ENCODE data around the gene CYBRD1. TPM values are rescaled to one million over a fixed set of nuclear protein-coding genes. Genes with fewer than 3 reads are reported as not detected.
A peak's percentile ranks its signal among the peaks of the same experiment; 100 is the strongest.

CYBRD1 gene
- total and polyA plus RNA-seq, 12 donors = 17.6 to 346 (median 217) TPM

GRCh38 chr2:171483793-171484192, 38.5 kb upstream of the CYBRD1 start:
- H3K4me3 ChIP-seq = no peak overlapping the region
- H3K9me3 ChIP-seq (replicated peaks in 1 of 3) = no peaks in the 10 kb centered on the region
- TF ChIP-seq CTCF (IDR thresholded peaks at IDR 0.05) (no peak), POLR2A (IDR thresholded peaks at IDR 0.05) (no peak)
- H3K4me1 ChIP-seq (replicated peaks in 1 of 2) = peaks cover 0 to 4% of the 10 kb centered on the region in 2 donors
- DNase-seq = no peak
- H3K27ac ChIP-seq = no peak overlapping the region
- H3K27me3 ChIP-seq = no peaks in the 10 kb centered on the region
- intact Hi-C loops (cut with DNase I) = no loop called here
- no peaks in the 10 kb centered on the region for H3K36me3 ChIP-seq (replicated peaks in 1 of 2)
- 66 to 73% (median 70%) methylated on average over 2 of the region's 2 CpGs for WGBS, 4 donors

GRCh38 chr2:171485116-171485515, 37.2 kb upstream of the CYBRD1 start:
- no peak overlapping the region for H3K27ac ChIP-seq
- intact Hi-C loops (cut with DNase I) = no loop called here

GRCh38 chr2:171487201-171487600, 35.1 kb upstream of the CYBRD1 start:
- 90 to 97% (median 92%) methylated on average over 6 of the region's 6 CpGs for WGBS, 4 donors
- no peaks in the 10 kb centered on the region for H3K9me3 ChIP-seq (replicated peaks in 1 of 3)
- no peak for TF ChIP-seq POLR2A (IDR thresholded peaks at IDR 0.05)
- no peak for TF ChIP-seq CTCF (IDR thresholded peaks at IDR 0.05)
- H3K36me3 ChIP-seq (replicated peaks in 1 of 2) = no peaks in the 10 kb centered on the region
- H3K27me3 ChIP-seq = no peaks in the 10 kb centered on the region
- H3K4me1 ChIP-seq (replicated peaks in 1 of 2) = peaks cover 0 to 4% of the 10 kb centered on the region in 2 donors
- DNase-seq = no peak
- H3K27ac ChIP-seq = no peak overlapping the region
- intact Hi-C loops (cut with DNase I) = no loop called here
- H3K4me3 ChIP-seq = no peak overlapping the region

More at GRCh38 chr2:171485116-171485515, 37.2 kb upstream of the CYBRD1 start:
- Histone ChIP-seq H3K36me3 (replicated peaks in 1 of 2) (no peaks in the 10 kb centered on the region), H3K4me3 (no peak overlapping the region), H3K9me3 (replicated peaks in 1 of 3) (no peaks in the 10 kb centered on the region), H3K27me3 (no peaks in the 10 kb centered on the region), H3K4me1 (replicated peaks in 1 of 2) (peaks cover 0 to 4% of the 10 kb centered on the region in 2 donors)
- DNase-seq = no peak
- 77 to 89% (median 85%) methylated on average over 1 of the region's 1 CpG for WGBS, 4 donors
- TF ChIP-seq POLR2A (IDR thresholded peaks at IDR 0.05) = no peak
- no peak for TF ChIP-seq CTCF (IDR thresholded peaks at IDR 0.05)

- no peaks in the 10 kb centered on the region for H3K36me3 ChIP-seq (replicated peaks in 1 of 2)
- peak; percentile 70 to 93 (median 81) for DNase-seq
- intact Hi-C loops (cut with DNase I) = no loop called here
- 44 to 55% (median 47%) methylated on average over 4 of the region's 4 CpGs for WGBS, 4 donors
- H3K27me3 ChIP-seq = no peaks in the 10 kb centered on the region
- H3K4me3 ChIP-seq = no peak overlapping the region
- TF ChIP-seq CTCF (IDR thresholded peaks at IDR 0.05) = no peak
- no peak overlapping the region for H3K27ac ChIP-seq
- peaks cover 0 to 4% of the 10 kb centered on the region in 2 donors for H3K4me1 ChIP-seq (replicated peaks in 1 of 2)
- no peaks in the 10 kb centered on the region for H3K9me3 ChIP-seq (replicated peaks in 1 of 3)
Observed at GRCh38 chr2:171487803-171488259, 34.4 kb upstream of the CYBRD1 start.
